Suprapubic skin (tissue), 4 donors: ENCODE measurements around the gene HOXC10.

Experiments used
- EP300 ChIP-seq: sonication (generic); formaldehyde crosslinking; IDR thresholded peaks from one replicate; pipeline ENCODE4 v1.6.1; 2017; ENCODE audit warnings: antibody characterized with exemption
- POLR2A ChIP-seq, 2 donors: fragments of 450-650 bp; IDR thresholded peaks; one replicate each; pipeline ENCODE4 v1.6.1; 2017; ENCODE audit warnings: antibody characterized with exemption in 2 of 2, mild to moderate bottlenecking in 2 of 2, moderate library complexity in 2 of 2
- POLR2AphosphoS5 ChIP-seq, 3 donors: sonication (generic); formaldehyde crosslinking; IDR thresholded peaks; one replicate each; pipeline ENCODE4 v1.6.1; 2017; ENCODE audit warnings: antibody characterized with exemption in 3 of 3
- TF ChIP-seq, protein P1 (sequence below), 2 donors: fragments of 200-600 bp in 1 of 2; fragments of 450-650 bp in 1 of 2; sonication (generic) in 1 of 2; IDR thresholded peaks; one replicate each; pipeline ENCODE4 v1.5.1; 2016 to 2019; ENCODE audit warnings: antibody characterized with exemption in 2 of 2, mild to moderate bottlenecking in 1 of 2, moderate library complexity in 1 of 2

DNA sequence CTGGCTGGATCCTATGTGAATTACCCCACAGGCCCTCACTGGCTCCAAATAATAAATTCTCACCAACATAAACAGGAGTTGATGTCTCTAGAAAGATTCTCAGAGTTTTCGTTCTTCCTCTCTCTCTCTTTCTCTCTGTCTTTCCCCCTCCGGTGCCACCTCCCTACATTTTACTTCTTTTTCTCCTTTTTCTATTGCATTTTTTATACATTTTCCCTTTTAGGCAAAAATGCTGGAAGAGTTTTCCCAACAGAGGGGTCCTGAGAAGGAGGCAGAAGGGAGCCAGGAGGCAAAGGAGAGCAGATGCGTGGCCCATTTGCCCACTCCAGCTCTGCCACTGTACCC lies 42.5 kb downstream of the HOXC10 start:
- TF ChIP-seq POLR2A (IDR thresholded peaks at IDR 0.05) (no peak), EP300 (no peak), POLR2AphosphoS5 (IDR thresholded peaks at IDR 0.05) (no peak)
- TF ChIP-seq, protein P1, sequence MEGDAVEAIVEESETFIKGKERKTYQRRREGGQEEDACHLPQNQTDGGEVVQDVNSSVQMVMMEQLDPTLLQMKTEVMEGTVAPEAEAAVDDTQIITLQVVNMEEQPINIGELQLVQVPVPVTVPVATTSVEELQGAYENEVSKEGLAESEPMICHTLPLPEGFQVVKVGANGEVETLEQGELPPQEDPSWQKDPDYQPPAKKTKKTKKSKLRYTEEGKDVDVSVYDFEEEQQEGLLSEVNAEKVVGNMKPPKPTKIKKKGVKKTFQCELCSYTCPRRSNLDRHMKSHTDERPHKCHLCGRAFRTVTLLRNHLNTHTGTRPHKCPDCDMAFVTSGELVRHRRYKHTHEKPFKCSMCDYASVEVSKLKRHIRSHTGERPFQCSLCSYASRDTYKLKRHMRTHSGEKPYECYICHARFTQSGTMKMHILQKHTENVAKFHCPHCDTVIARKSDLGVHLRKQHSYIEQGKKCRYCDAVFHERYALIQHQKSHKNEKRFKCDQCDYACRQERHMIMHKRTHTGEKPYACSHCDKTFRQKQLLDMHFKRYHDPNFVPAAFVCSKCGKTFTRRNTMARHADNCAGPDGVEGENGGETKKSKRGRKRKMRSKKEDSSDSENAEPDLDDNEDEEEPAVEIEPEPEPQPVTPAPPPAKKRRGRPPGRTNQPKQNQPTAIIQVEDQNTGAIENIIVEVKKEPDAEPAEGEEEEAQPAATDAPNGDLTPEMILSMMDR (IDR thresholded peaks at IDR 0.05) = no peak
